IMR-90 (cell line): ENCODE results near the gene EVI5.

Experiments
- BHLHE40 ChIP-seq: fragments of 150-350 bp; IDR thresholded peaks from 2 replicates; pipeline ENCODE4 v1.6.1; 2016; ENCODE audit warnings: mild to moderate bottlenecking, low read depth, low read length
- CTCF ChIP-seq: conservative IDR thresholded peaks from 2 replicates; pipeline ENCODE4 v1.5.1; 2012; ENCODE audit warnings: mild to moderate bottlenecking, low read depth, low read length, improper control_type of control experiment
- POLR2A ChIP-seq: IDR thresholded peaks from 2 replicates; pipeline ENCODE4 v1.6.1; 2012; ENCODE audit warnings: mild to moderate bottlenecking, low read depth, low read length

DNA sequence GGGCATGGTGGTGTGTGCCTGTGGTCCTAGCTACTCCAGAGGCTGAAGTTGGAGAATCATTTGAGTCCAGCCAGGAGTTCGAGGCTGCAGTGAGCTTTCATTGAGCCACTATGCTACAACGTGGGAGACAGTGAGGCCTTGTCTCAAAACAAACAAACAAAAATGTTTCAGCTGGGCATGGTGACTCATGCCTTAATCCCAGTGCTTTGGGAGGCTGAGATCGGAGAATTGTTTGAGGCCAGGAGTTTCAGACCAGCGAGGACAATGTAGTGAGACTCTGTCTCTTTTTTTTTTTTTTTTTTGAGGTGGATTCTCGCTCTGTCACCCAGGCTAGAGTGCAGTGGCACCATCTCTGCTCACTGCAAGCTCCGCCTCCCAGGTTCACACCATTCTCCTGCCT is 41.9 kb upstream of the EVI5 start:
- TF ChIP-seq CTCF: no peak
- no peak for TF ChIP-seq POLR2A
- TF ChIP-seq BHLHE40: no peak
